IPS-18a (cell line): Measurements from ENCODE around the gene TMEM82.

ENCODE experiments used
- H3K27ac ChIP-seq: one replicate; pipeline ENCODE4 v1.5.1; 2013; ENCODE audit warnings: low read length
- H3K27me3 ChIP-seq: one replicate; pipeline ENCODE4 v1.6.1; 2013; ENCODE audit warnings: mild to moderate bottlenecking, low read length; ENCODE audit not compliant: control insufficient read depth, insufficient read depth
- H3K36me3 ChIP-seq: one replicate; pipeline ENCODE4 v1.6.1; 2013; ENCODE audit warnings: low read depth, low read length; ENCODE audit not compliant: control insufficient read depth
- H3K4me1 ChIP-seq: one replicate; pipeline ENCODE4 v1.6.1; 2013; ENCODE audit warnings: low read depth, low read length; ENCODE audit not compliant: control insufficient read depth
- H3K4me3 ChIP-seq: one replicate; pipeline ENCODE4 v1.5.1; 2013; ENCODE audit warnings: low read length
- H3K9ac ChIP-seq: one replicate; pipeline ENCODE4 v1.6.1; 2013; ENCODE audit warnings: mild to moderate bottlenecking, low read length, moderate library complexity
- H3K9me3 ChIP-seq: one replicate; pipeline ENCODE4 v1.6.1; 2013; ENCODE audit warnings: low read depth, low read length; ENCODE audit not compliant: control insufficient read depth

Gene TMEM82

GRCh38 chr1:15761366-15762128 is 19.2 kb downstream of the TMEM82 start:
- H3K9me3 ChIP-seq: no peaks in the 10 kb centered on the region
- peaks cover 16% of the 10 kb centered on the region for H3K36me3 ChIP-seq
- peaks cover 3% of the 10 kb centered on the region for H3K27me3 ChIP-seq
- peaks cover 15% of the 10 kb centered on the region for H3K4me1 ChIP-seq
- H3K4me3 ChIP-seq: no peak overlapping the region
- no peak overlapping the region for H3K27ac ChIP-seq
- H3K9ac ChIP-seq: no peak overlapping the region

- H3K9ac ChIP-seq: no peak overlapping the region
- no peaks in the 10 kb centered on the region for H3K27me3 ChIP-seq
Observed at GRCh38 chr1:15762546-15762945, 20.2 kb downstream of the TMEM82 start.

GRCh38 chr1:15764269-15764764 is 22.0 kb downstream of the TMEM82 start:
- Histone ChIP-seq H3K4me3 (no peak overlapping the region), H3K4me1 (peaks cover 6% of the 10 kb centered on the region)

More at GRCh38 chr1:15762546-15762945, 20.2 kb downstream of the TMEM82 start:
- Histone ChIP-seq H3K4me1 (peaks cover 12% of the 10 kb centered on the region), H3K4me3 (no peak overlapping the region), H3K9me3 (no peaks in the 10 kb centered on the region), H3K27ac (no peak overlapping the region), H3K36me3 (peaks cover 22% of the 10 kb centered on the region)

GRCh38 chr1:15764890-15765289 is 22.6 kb downstream of the TMEM82 start:
- no peak overlapping the region for H3K27ac ChIP-seq
- H3K4me3 ChIP-seq: no peak overlapping the region
- no peaks in the 10 kb centered on the region for H3K27me3 ChIP-seq
- H3K9ac ChIP-seq: no peak overlapping the region
- peaks cover 38% of the 10 kb centered on the region for H3K36me3 ChIP-seq
- H3K9me3 ChIP-seq: no peaks in the 10 kb centered on the region
- peaks cover 6% of the 10 kb centered on the region for H3K4me1 ChIP-seq

More at GRCh38 chr1:15764269-15764764, 22.0 kb downstream of the TMEM82 start:
- Histone ChIP-seq H3K36me3 (peaks cover 37% of the 10 kb centered on the region), H3K9me3 (no peaks in the 10 kb centered on the region), H3K27me3 (no peaks in the 10 kb centered on the region), H3K9ac (no peak overlapping the region), H3K27ac (no peak overlapping the region)

- H3K9ac ChIP-seq: no peak overlapping the region
- H3K27me3 ChIP-seq: no peaks in the 10 kb centered on the region
- no peak overlapping the region for H3K27ac ChIP-seq
- peaks cover 45% of the 10 kb centered on the region for H3K36me3 ChIP-seq
- H3K9me3 ChIP-seq: no peaks in the 10 kb centered on the region
- H3K4me3 ChIP-seq: no peak overlapping the region
- H3K4me1 ChIP-seq: peaks cover 6% of the 10 kb centered on the region
Observed at GRCh38 chr1:15765495-15766194, 23.3 kb downstream of the TMEM82 start.

GRCh38 chr1:15767941-15768340 is 25.6 kb downstream of the TMEM82 start:
- Histone ChIP-seq H3K9me3 (no peaks in the 10 kb centered on the region), H3K27ac (no peak overlapping the region), H3K36me3 (peaks cover 61% of the 10 kb centered on the region), H3K4me1 (no peaks in the 10 kb centered on the region), H3K27me3 (no peaks in the 10 kb centered on the region), H3K4me3 (no peak overlapping the region), H3K9ac (no peak overlapping the region)

GRCh38 chr1:15768388-15768787 is 26.1 kb downstream of the TMEM82 start:
- Histone ChIP-seq H3K4me1 (no peaks in the 10 kb centered on the region), H3K27me3 (no peaks in the 10 kb centered on the region), H3K4me3 (no peak overlapping the region), H3K27ac (no peak overlapping the region), H3K9ac (no peak overlapping the region), H3K9me3 (no peaks in the 10 kb centered on the region), H3K36me3 (peaks cover 62% of the 10 kb centered on the region)

- H3K27ac ChIP-seq: no peak overlapping the region
- H3K27me3 ChIP-seq: no peaks in the 10 kb centered on the region
- no peak overlapping the region for H3K9ac ChIP-seq
- H3K4me3 ChIP-seq: no peak overlapping the region
- peaks cover 67% of the 10 kb centered on the region for H3K36me3 ChIP-seq
- no peaks in the 10 kb centered on the region for H3K4me1 ChIP-seq
- H3K9me3 ChIP-seq: no peaks in the 10 kb centered on the region
Observed at GRCh38 chr1:15770313-15770962, 28.1 kb downstream of the TMEM82 start.

- Histone ChIP-seq H3K4me1 (no peaks in the 10 kb centered on the region), H3K4me3 (no peak overlapping the region), H3K36me3 (peaks cover 69% of the 10 kb centered on the region), H3K9ac (no peak overlapping the region), H3K27me3 (no peaks in the 10 kb centered on the region), H3K9me3 (no peaks in the 10 kb centered on the region), H3K27ac (no peak overlapping the region)
Observed at GRCh38 chr1:15771836-15772515, 29.7 kb downstream of the TMEM82 start.

GRCh38 chr1:15775706-15776105 is 33.4 kb downstream of the TMEM82 start:
- Histone ChIP-seq H3K9me3 (no peaks in the 10 kb centered on the region), H3K27me3 (no peaks in the 10 kb centered on the region), H3K36me3 (peaks cover 66% of the 10 kb centered on the region), H3K4me1 (no peaks in the 10 kb centered on the region), H3K27ac (no peak overlapping the region), H3K9ac (no peak overlapping the region), H3K4me3 (no peak overlapping the region)
